ENCODE results near the gene SLC30A1.

DNA sequence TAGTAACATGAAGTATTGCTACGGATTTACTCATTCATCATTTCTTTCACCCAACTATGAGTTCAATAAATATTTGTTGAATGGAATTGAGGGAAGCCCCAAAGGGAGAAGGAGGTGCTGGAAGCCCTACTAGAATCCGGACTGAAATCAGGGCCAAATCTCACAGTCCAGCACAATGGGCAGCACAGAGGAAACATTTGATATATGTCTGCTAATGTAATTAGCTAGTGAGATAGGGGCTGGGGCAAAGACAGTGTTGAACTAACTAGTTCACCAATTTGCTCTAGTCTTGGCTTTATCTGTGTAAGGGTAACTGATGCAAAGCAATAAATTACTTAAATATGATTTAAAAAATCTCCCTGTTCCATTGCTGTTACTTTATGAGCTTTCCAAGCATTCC, 26.1 kb upstream of the SLC30A1 start:
- TF ChIP-seq CTCF (IDR thresholded peaks at IDR 0.05) (no peak), EP300 (IDR thresholded peaks at IDR 0.05) (no peak), POLR2A (IDR thresholded peaks at IDR 0.05) (no peak), POLR2AphosphoS5 (IDR thresholded peaks at IDR 0.05) (no peak)
